ENCODE results near the gene KRT82.

Gene KRT82

DNA sequence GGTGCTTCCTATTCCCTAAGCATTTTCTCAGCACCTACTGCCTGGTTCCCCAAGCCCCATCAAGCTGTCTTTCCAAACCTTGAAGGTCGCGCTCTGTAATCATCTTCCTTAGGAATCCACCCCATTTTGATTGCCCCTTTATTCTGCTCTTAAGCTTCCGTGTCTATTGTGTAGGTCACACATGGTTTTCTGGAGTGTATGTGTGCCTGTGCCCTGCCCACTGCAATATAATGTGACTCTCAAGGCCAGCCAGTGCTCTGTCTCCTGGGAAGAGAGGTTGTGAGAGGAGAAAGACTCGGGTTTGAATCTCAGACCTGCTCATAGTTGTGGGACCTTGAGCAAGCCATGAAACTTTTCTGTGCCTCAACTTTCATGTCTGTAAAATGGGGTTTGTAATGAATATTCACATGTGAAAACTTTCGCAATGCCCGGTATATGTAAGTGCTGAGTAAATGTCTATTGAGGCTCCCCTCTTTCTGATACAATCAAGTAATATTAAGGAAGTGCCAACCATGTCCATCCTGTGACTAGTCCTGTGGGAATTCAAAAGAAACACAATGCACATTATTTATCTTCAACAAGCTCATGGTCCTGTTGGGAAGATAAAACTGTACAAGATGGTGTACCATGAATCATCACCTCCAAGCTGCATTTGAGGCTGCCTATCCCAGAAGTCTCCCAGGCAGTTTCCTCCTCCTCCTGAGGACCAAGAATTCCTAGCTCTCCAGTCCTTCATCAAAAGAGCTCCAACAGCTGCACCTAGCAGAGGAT lies 28.8 kb upstream of the KRT82 start:
- no peaks in the 10 kb centered on the region for H3K36me3 ChIP-seq (ENCODE audit: insufficient read depth, low read length)
- no peak overlapping the region for H3K9ac ChIP-seq (ENCODE audit: low read depth, low read length)
- H3K4me1 ChIP-seq (ENCODE audit: insufficient read depth, low read length) = no peaks in the 10 kb centered on the region
- WGBS = 96% methylated on average over 6 of the region's 6 CpGs
- no peaks in the 10 kb centered on the region for H3K9me3 ChIP-seq (ENCODE audit: insufficient read depth, low read depth, low read length)
- no peak overlapping the region for H3K27ac ChIP-seq (ENCODE audit: low read depth, low read length)
- peaks cover 5% of the 10 kb centered on the region; the same call in 1 of the 2 replicates for H3K27me3 ChIP-seq (ENCODE audit: insufficient read depth, low read length)
- no peak overlapping the region for H3K4me3 ChIP-seq (ENCODE audit: low read length)

DNA sequence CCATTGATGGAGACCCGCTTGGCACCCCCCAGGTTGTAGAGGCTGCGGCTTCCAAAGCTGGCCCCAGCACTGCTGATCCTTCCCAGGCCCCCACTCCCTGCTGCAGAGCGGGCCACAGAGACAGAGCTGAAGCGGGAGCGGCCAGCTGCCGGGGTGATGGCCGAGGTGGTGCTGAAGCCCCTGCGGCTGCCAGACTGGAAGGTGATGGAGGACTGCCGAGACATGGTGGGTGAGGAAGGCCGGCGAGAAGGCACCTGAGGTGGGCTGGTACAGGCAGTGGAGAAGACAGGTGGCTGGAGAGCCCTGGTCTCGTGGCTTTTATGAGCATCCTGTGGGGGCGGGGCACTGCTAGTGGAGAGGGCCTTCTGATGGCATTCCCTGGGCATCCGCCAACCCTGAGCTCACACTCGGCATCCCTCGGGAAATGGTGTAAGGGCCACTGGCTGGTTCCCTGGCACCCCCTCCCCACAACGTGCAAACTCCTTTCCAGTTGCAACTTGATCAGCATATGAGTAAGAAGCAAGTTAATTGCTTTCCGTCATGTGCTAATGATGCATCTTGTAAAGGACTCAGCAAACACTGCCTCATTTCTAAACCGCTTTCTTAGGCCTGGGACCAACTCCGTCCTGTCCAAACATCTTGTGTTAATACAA lies 28.1 kb upstream of the KRT82 start, which contains the start of gene KRT75:
TSS of gene KRT75 (minus strand) at position 291 of the 653 bp plus-strand sequence. CDS start at position 224, 67 bp downstream.
- Histone ChIP-seq H3K4me1 (ENCODE audit: insufficient read depth, low read length) (no peaks in the 10 kb centered on the region), H3K9me3 (ENCODE audit: insufficient read depth, low read depth, low read length) (no peaks in the 10 kb centered on the region), H3K27me3 (ENCODE audit: insufficient read depth, low read length) (peaks cover 5% of the 10 kb centered on the region; the same call in 1 of the 2 replicates), H3K36me3 (ENCODE audit: insufficient read depth, low read length) (no peaks in the 10 kb centered on the region), H3K27ac (ENCODE audit: low read depth, low read length) (no peak within 1 kb of the TSS), H3K4me3 (ENCODE audit: low read length) (no peak within 1 kb of the TSS), H3K9ac (ENCODE audit: low read depth, low read length) (no peak within 1 kb of the TSS)
- 90% methylated on average over 20 of the region's 20 CpGs for WGBS

DNA sequence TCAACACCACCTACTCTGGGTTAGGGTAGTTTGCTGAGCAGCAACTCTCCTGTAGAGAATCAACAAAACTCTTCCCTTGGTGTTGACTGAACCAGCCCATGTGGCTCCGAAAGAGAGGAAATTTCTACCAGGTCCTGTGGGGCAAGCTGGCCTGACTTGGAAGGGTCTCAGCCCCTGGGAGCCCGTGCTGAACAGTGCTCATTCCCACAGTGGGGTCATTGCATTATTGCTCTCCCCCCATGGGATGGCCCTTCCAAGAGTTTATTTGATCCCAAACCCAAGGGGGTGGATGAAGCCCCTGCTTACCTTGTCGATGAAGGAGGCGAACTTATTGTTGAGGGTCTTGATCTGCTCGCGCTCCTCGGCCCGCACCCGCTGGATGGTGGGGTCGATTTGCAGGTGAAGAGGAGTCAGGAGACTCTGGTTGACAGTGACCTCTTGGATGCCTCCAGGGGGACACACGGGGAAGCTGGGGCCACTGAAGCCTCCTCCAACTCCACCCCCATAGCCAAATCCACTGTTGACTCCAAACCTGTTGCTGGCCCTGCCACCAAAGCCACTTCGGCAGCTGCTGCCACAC lies 27.5 kb upstream of the KRT82 start:
- no peaks in the 10 kb centered on the region for H3K36me3 ChIP-seq (ENCODE audit: insufficient read depth, low read length)
- WGBS = 94% methylated on average over 12 of the region's 12 CpGs

DNA sequence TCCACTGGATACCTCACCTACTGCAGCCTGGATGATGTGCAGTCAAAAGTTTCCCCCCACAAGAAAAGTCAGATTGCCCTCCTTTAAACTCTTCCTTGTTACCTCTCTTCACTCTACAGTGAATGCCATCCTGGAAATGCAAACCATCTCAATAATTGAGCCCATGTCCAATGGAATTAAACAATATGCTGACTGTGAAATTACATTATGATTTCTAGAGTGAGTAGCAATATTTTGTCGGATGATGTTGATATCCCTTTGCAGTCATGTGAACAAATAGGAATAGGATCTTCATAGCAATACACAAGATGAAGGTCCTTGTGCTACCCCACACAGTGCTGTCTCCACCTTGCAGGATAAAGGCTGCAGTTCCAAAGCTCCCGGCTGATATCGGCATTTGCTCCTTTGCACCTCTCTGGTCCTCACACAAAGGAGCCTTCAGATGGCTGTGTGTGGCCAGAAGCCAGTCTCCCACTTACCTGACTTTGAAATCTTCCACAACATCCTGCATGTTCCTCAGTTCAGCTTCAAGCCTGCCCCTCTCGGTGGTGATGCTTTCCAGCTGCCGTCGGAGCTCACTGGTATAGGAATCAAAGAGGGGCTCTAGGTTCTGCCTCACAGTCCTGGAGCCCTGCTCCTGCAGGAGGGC lies 26.5 kb upstream of the KRT82 start:
- Histone ChIP-seq H3K9ac (ENCODE audit: low read depth, low read length) (no peak overlapping the region), H3K27ac (ENCODE audit: low read depth, low read length) (no peak overlapping the region), H3K4me1 (ENCODE audit: insufficient read depth, low read length) (no peaks in the 10 kb centered on the region), H3K4me3 (ENCODE audit: low read length) (no peak overlapping the region), H3K36me3 (ENCODE audit: insufficient read depth, low read length) (no peaks in the 10 kb centered on the region), H3K9me3 (ENCODE audit: insufficient read depth, low read depth, low read length) (no peaks in the 10 kb centered on the region), H3K27me3 (ENCODE audit: insufficient read depth, low read length) (peaks cover 5% of the 10 kb centered on the region; the same call in 1 of the 2 replicates)
- WGBS = 97% methylated on average over 6 of the region's 6 CpGs

More for the DNA sequence above, 27.5 kb upstream of the KRT82 start:
- Histone ChIP-seq H3K9ac (ENCODE audit: low read depth, low read length) (no peak overlapping the region), H3K9me3 (ENCODE audit: insufficient read depth, low read depth, low read length) (no peaks in the 10 kb centered on the region), H3K27me3 (ENCODE audit: insufficient read depth, low read length) (peaks cover 5% of the 10 kb centered on the region; the same call in 1 of the 2 replicates), H3K4me1 (ENCODE audit: insufficient read depth, low read length) (no peaks in the 10 kb centered on the region), H3K4me3 (ENCODE audit: low read length) (no peak overlapping the region), H3K27ac (ENCODE audit: low read depth, low read length) (no peak overlapping the region)

DNA sequence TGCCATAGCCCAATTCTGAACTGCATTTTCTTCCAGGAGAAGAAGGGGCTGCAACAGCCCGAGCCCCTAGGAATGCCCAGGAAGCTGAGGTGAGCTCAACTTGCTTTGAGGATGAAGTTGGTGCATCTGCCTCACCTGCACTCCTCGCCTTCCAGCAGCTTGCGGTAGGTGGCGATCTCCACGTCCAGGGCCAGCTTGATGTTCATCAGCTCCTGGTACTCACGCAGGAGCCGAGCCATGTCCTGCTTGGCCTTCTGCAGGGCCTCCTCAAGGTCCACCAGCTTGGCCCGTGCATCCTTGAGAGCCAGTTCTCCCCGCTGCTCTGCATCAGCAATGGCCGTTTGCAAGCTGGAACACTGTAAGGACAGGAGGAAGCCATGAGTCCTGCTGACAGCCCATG lies 22.0 kb upstream of the KRT82 start:
- H3K4me3 ChIP-seq (ENCODE audit: low read length) = no peak overlapping the region
- no peaks in the 10 kb centered on the region for H3K9me3 ChIP-seq (ENCODE audit: insufficient read depth, low read depth, low read length)
- 88% methylated on average over 10 of the region's 10 CpGs for WGBS
- peaks cover 5% of the 10 kb centered on the region; the same call in 1 of the 2 replicates for H3K27me3 ChIP-seq (ENCODE audit: insufficient read depth, low read length)
- H3K4me1 ChIP-seq (ENCODE audit: insufficient read depth, low read length) = no peaks in the 10 kb centered on the region
- H3K27ac ChIP-seq (ENCODE audit: low read depth, low read length) = no peak overlapping the region
- H3K9ac ChIP-seq (ENCODE audit: low read depth, low read length) = no peak overlapping the region
- H3K36me3 ChIP-seq (ENCODE audit: insufficient read depth, low read length) = no peaks in the 10 kb centered on the region

DNA sequence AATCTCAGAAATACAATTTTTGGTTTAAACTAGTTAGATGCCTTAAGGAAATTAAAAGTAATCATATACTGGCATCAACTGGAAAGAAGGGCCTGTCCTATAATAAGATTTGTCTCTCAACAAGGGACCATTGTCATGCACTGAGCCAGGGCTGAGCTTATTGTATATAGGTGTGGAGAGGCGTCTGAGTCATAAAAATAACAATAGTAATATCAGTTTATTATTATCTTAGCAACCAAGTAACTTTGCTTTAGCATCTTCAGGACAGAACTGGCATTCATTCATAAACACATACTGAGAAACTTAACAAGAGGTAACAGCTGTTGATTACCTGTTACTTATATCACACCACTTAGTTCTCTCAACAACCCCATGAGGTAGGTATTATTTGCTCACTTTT lies 20.9 kb upstream of the KRT82 start:
- no peak overlapping the region for H3K4me3 ChIP-seq (ENCODE audit: low read length)
- no CpG with 5 or more reads among the region's 1 CpG for WGBS
- no peak overlapping the region for H3K27ac ChIP-seq (ENCODE audit: low read depth, low read length)
- no peaks in the 10 kb centered on the region for H3K4me1 ChIP-seq (ENCODE audit: insufficient read depth, low read length)
- no peaks in the 10 kb centered on the region for H3K9me3 ChIP-seq (ENCODE audit: insufficient read depth, low read depth, low read length)
- H3K36me3 ChIP-seq (ENCODE audit: insufficient read depth, low read length) = no peaks in the 10 kb centered on the region
- H3K27me3 ChIP-seq (ENCODE audit: insufficient read depth, low read length) = peaks cover 5% of the 10 kb centered on the region; the same call in 1 of the 2 replicates
- H3K9ac ChIP-seq (ENCODE audit: low read depth, low read length) = no peak overlapping the region

DNA sequence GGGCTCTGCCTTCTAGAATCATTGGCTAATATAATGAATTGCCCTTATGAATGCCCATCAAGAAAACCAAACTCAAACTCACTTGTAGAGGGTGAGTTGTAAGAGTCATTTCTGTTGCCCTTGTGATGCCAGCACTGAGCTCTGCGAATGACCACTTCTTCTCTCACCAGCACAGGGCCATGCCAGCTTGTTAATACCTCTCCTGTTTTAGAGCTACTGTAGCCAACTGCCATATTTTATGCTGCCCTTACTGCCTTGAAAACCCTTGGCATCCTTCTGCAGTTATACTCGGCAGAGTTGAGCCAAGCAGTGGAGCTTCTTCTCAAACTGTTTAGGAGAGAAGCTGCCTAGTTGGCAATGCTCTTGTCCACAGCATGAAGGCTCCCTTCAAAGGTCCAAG lies 19.9 kb upstream of the KRT82 start:
- H3K27ac ChIP-seq (ENCODE audit: low read depth, low read length) = no peak overlapping the region
- H3K36me3 ChIP-seq (ENCODE audit: insufficient read depth, low read length) = no peaks in the 10 kb centered on the region
- no peak overlapping the region for H3K4me3 ChIP-seq (ENCODE audit: low read length)
- no peak overlapping the region for H3K9ac ChIP-seq (ENCODE audit: low read depth, low read length)
- no peaks in the 10 kb centered on the region for H3K27me3 ChIP-seq (ENCODE audit: insufficient read depth, low read length)
- H3K4me1 ChIP-seq (ENCODE audit: insufficient read depth, low read length) = no peaks in the 10 kb centered on the region
- no peaks in the 10 kb centered on the region for H3K9me3 ChIP-seq (ENCODE audit: insufficient read depth, low read depth, low read length)
- whole genome bisulfite sequencing = 91% methylated on average over 2 of the region's 2 CpGs

DNA sequence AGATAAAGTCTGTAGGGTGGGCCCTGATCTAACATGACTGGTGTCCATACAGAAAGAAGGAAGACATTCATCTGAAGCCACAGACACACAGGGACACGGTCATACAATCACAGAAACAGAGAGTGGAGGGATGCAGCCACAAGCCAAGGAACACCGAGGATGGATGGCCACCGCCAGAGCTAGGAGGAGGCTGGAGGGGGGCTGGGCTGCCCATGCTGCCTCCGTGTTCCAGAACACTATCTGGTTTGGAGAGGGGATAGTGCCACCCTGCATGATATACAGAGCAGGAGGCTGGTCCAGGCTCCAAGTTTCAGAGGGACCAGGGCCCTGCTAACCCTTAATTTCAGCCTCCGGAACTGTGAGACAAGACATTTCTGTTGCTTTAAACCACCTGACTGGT lies 19.3 kb upstream of the KRT82 start:
- no peaks in the 10 kb centered on the region for H3K36me3 ChIP-seq (ENCODE audit: insufficient read depth, low read length)
- H3K27me3 ChIP-seq (ENCODE audit: insufficient read depth, low read length) = no peaks in the 10 kb centered on the region
- H3K9ac ChIP-seq (ENCODE audit: low read depth, low read length) = no peak overlapping the region
- no peak overlapping the region for H3K27ac ChIP-seq (ENCODE audit: low read depth, low read length)
- no peaks in the 10 kb centered on the region for H3K4me1 ChIP-seq (ENCODE audit: insufficient read depth, low read length)
- 95% methylated on average over 5 of the region's 5 CpGs for WGBS
- no peaks in the 10 kb centered on the region for H3K9me3 ChIP-seq (ENCODE audit: insufficient read depth, low read depth, low read length)
- H3K4me3 ChIP-seq (ENCODE audit: low read length) = no peak overlapping the region

DNA sequence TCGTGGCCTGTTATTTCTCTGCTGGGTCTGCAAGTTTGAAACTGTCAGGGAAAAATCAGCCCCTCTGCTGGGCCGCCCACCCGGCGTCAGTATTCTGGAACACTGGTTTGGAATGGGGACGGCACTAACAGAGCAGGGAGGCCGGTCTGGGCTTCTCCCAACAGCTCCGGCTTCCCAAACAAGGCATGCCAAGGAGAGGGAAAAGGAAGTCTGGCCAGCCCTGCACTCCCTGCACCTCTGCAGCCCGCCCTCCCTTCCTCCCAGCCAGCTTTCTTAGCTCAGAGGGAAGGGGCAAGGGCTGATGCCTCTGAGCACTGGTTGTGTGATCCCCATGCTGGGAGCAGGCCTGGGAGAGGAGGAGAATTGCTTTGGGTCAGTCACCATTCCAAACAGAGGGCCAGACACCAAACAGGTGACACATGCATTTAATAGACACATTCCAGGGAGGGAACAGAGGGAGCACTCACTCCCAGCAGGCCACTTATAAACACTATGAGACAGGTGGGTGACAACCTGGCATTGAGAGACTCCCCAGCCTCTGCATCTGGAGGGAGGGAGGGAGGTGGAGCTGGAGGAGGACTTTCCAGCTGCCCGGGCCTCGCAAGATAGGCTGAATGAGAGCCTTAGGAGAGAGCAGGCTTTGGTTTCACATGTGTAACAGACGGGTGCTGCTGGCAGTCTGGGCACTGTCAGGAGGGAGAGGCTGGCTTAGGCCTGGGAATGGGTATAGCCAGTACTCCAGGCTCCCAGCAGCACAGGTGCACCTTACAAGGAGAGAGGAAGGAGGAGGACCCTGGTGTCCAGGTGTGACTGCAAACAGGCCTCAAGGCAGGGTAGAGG lies 17.7 kb upstream of the KRT82 start:
- Histone ChIP-seq H3K27me3 (ENCODE audit: insufficient read depth, low read length) (no peaks in the 10 kb centered on the region), H3K9me3 (ENCODE audit: insufficient read depth, low read depth, low read length) (no peaks in the 10 kb centered on the region), H3K27ac (ENCODE audit: low read depth, low read length) (no peak overlapping the region), H3K9ac (ENCODE audit: low read depth, low read length) (no peak overlapping the region), H3K4me3 (ENCODE audit: low read length) (no peak overlapping the region), H3K36me3 (ENCODE audit: insufficient read depth, low read length) (no peaks in the 10 kb centered on the region), H3K4me1 (ENCODE audit: insufficient read depth, low read length) (no peaks in the 10 kb centered on the region)
- WGBS = 83% methylated on average over 11 of the region's 11 CpGs

DNA sequence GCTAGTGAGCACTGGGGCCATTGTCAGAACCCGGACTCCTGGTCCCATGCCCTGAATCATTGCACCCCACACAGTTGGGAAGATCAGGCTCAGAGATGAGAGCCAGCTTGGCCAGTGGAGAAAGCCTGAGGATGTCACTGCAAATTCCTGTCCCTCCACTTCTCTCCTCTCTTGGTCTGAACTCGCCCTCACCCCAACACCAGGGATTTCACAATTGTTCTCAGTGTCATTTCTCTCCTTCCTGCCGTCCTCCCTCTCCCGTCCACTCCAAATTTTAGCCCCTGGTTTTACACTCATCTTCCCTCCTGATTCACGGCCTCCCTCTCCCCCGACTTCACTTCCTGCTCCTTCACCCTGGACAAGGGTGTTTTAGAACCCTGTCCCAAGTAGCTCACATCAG lies 16.9 kb upstream of the KRT82 start:
- WGBS = 81% methylated on average over 6 of the region's 6 CpGs
- H3K4me3 ChIP-seq (ENCODE audit: low read length) = no peak overlapping the region
- H3K4me1 ChIP-seq (ENCODE audit: insufficient read depth, low read length) = no peaks in the 10 kb centered on the region
- no peak overlapping the region for H3K27ac ChIP-seq (ENCODE audit: low read depth, low read length)
- H3K9me3 ChIP-seq (ENCODE audit: insufficient read depth, low read depth, low read length) = no peaks in the 10 kb centered on the region
- no peaks in the 10 kb centered on the region for H3K27me3 ChIP-seq (ENCODE audit: insufficient read depth, low read length)
- no peaks in the 10 kb centered on the region for H3K36me3 ChIP-seq (ENCODE audit: insufficient read depth, low read length)
- H3K9ac ChIP-seq (ENCODE audit: low read depth, low read length) = no peak overlapping the region

Data from HUES64 (cell line).